NCI-H2107 (cell line): Measurements from ENCODE around the gene SFRP5.

Experiments
- DNase-seq: peaks from one replicate; lab custom pipeline; 2025; lab: John Stamatoyannopoulos, UW

SFRP5 gene, protein sequence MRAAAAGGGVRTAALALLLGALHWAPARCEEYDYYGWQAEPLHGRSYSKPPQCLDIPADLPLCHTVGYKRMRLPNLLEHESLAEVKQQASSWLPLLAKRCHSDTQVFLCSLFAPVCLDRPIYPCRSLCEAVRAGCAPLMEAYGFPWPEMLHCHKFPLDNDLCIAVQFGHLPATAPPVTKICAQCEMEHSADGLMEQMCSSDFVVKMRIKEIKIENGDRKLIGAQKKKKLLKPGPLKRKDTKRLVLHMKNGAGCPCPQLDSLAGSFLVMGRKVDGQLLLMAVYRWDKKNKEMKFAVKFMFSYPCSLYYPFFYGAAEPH

GRCh38 chr10:97771913-97772823 is at the start of gene SFRP5:
Gene SFRP5 (minus strand): TSS chr10:97771999. CDS start chr10:97771833, 166 bp downstream.
- DNase-seq: no peak

GRCh38 chr10:97820096-97820704 is 48.4 kb upstream of the SFRP5 start:
- no peak for DNase-seq

DNA sequence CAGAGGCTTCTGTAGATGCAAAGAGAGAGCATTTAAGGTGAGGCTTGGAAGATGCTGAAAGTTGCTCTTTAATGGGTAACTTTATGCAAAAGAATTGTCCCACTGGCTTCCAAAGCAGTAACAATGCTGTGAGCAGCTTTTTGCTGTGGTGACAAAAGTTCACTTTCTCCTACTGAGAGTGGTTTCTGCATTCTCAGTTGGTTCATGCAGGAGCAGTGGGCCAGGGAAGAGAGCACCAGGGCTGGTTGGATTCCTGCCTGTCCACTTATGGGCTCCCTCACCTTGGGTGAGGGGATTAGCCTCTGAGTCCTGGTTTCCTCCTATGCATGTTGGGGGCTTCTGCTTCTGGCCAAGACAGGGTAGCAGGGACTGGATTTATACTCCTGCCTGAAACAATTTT is 46.8 kb upstream of the SFRP5 start:
- no peak for DNase-seq

DNA sequence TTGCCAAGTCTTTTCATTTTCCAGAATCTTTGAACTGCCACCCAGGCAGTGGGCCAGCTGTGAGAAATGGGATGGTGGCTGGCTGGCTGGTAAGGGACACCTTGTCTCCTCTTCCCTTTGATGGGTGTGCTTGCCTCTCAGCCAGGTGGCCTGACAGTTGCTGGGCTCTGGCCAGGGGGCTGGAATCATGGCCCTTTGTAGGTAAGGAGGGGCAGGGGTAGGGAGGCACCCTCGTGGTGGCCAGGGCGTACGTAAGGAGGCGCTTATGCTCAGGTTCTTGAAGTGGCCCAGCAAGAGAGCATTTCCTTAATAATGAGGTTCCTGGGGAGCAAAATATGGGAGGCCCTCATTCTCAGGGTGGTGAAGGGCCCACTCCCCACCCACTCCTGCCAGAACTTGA is 44.8 kb upstream of the SFRP5 start:
- DNase-seq: no peak

DNA sequence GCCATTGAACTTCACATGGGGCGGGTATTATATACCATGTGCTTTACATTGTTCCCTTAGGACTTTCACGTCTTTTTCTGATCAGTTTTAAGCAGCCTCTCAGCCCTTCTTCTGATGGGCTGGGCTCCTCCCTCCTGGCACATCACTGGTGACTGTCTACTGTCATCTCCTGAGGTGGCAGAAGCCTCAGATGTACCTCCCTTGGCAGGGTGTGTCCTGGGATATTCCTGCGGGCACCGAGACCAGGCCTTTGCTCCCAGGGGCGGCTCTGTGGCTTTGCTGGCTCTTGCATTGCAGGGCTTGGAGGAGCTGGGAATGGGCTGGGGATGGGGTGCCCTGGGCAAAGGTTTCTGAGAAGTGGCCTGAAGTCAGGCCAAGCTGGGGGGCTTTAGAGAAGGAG is 43.2 kb upstream of the SFRP5 start:
- DNase-seq: no peak

- no peak for DNase-seq
These were observed 41.5 kb upstream of the SFRP5 start for GRCh38 chr10:97813311-97813710.

DNA sequence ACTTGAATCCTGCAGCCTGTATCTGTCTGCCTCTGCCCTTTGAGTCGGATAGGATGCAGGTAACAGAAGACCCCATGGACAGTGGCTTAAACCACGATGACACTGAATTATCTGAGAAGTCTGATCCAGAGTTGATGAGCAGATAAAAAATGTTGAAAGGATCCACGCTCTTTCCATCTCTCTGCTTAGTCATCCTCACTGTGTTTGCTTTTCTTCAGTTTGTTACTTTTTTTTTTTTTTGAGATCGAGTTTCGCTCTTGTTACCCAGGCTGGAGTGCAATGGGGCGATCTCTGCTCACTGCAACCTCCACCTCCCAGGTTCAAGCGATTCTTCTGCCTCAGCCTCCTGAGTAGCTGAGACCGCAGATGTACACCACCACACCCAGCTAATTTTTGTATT is 40.9 kb upstream of the SFRP5 start:
- DNase-seq: no peak

GRCh38 chr10:97811958-97812357 is 40.2 kb upstream of the SFRP5 start:
- no peak for DNase-seq

- DNase-seq: no peak
These were observed 38.6 kb upstream of the SFRP5 start for GRCh38 chr10:97810446-97810845.

DNA sequence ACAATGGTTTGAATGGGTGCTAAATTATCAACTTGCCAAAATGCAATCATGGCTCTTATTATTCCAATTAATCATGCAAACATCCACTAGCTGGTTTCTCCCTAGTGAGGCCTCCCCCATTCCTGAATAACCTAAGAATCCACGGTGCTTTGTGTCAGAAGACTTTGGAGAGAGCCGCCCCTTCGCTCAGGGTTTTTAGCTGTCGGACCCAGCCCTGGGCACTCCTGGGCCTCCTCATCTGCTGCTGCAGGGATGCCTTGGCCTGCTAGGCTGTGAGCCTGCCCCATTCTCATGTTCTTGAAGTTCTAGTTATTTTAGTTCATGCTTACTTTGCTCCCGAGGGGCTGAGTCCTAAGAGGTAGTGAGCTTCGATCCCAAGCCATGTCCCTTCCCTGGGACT is 34.1 kb upstream of the SFRP5 start:
- no peak for DNase-seq

GRCh38 chr10:97805096-97805884 is 33.5 kb upstream of the SFRP5 start:
- DNase-seq: no peak

- no peak for DNase-seq
These were observed 29.6 kb upstream of the SFRP5 start for GRCh38 chr10:97801422-97801821.

GRCh38 chr10:97800474-97800873 is 28.7 kb upstream of the SFRP5 start:
- DNase-seq: no peak

DNA sequence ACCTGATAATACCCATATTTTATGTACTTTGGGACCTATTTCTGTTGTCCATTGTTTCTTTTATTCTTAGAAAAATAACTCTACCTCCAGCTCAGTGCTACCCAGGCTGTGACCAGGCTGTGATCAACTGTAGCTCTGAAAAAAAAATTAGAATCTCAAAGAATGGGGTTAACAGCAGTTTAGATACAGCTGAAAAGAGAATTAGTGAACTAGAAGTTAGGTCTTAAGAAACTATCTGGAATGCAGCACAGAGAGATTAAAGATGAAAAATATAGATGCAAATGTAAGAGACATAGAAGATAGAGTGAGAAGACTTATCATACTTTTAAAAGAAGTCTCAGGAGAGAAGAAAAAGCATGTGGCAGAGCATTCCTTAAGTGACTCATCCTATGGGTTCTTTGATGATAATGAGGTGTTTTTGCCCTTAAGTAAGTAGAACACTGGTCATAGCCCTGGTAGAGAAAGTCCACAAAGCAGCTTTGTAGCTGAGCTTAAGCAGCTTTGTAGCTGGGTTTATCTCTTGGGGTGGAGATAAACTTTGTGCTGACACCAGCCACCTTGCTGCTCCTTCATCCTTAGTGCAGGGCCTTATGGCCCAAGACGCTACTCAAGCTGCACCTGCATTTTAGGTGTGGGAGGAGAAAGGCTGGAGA is 27.3 kb upstream of the SFRP5 start:
- DNase-seq: no peak

- DNase-seq: no peak
These were observed 24.9 kb upstream of the SFRP5 start for GRCh38 chr10:97796651-97797050.

GRCh38 chr10:97795886-97796285 is 24.1 kb upstream of the SFRP5 start:
- DNase-seq: no peak

DNA sequence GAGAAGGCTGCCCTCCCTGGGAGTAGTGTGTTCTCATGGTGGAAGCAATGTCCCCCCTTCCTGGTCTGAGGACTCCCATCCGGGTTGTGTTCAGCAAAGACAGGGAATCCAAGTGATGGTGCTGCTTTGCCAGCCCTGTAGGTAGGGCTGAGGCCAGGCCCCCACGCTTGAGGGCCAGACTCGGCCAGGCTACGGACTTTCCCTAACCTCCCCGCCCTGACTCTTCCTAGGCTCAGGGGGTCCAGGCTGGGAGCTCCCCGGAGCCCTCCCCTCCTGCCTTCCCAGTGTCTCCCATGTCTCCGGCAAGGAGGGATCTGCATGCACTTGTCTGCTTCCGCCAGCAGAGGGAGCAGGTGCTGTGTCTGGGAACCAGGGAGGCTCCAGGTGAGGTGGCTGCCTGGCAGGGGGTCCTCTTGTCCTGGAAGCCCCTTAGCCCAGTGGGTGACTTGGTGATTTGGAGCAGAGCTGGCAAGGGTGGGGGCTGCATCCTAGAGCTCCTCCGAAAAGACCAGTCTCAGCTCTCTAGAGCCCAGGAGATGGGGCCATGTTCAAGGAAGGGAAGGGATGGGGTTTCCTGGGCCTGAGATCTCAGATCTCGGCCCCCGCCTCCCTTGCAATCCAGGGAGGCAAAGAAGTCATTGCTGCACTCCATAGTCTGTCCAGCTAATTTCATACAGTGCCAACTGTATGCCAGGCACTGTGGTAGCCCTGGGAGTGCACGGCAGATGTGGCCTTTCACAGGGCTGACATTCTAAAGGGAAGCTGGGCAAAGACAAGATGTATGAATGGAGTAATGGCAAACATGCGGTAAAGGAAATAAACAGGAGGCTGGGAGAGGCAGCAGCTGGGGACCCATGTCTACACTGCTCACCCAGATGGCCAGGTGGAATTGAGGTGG is 20.3 kb upstream of the SFRP5 start:
- DNase-seq: peak; percentile 48

DNA sequence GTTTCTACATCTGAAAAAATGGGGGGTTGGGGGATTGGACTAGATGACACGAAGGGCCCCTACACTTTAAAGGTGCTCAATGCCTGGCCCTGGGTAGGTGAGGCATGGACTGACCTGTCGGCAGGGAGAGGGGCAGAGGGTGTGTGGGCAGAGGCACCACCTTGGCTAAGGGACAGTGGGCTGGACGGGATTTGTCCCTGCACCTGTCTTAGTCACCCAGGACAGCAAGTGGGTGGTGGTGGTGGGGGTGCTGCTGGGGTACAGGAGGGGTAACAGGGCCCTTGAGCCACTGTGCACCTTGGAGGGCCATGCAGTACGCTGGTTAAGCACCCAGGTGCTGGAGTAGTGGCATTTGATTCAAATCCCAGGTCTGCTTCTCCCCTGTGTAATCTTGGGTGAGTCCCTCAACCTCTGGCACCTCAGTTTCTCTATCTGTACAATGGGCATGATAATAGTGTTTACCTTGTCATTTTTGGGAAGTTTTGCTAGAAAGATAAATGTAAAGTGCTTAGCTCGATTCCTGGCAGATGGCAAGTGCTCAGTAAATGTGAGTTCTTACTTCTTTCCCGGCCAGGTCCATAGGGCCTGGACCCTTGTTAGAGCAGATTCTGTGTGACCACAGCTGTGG is 18.1 kb upstream of the SFRP5 start:
- DNase-seq: no peak

- DNase-seq: no peak
These were observed 17.0 kb upstream of the SFRP5 start for GRCh38 chr10:97788552-97789442.
